ENCODE measurements around the gene TMEM42. TPM values are rescaled to one million over a fixed set of nuclear protein-coding genes. Genes with fewer than 3 reads are reported as not detected.

The TMEM42 gene
- total and polyA plus RNA-seq, 7 donors, result 6.2 to 25.7 (median 10.2) TPM

GRCh38 chr3:44883999-44884431, 22.3 kb downstream of the TMEM42 start:
- H3K27ac ChIP-seq, result no peak overlapping the region
- H3K36me3 ChIP-seq, result no peaks in the 10 kb centered on the region
- H3K4me1 ChIP-seq, result peaks cover 0 to 17% (median 0%) of the 10 kb centered on the region in 4 donors
- H3K4me3 ChIP-seq, result no peak overlapping the region
- no peaks in the 10 kb centered on the region for H3K9me3 ChIP-seq
- H3K27me3 ChIP-seq, result no peaks in the 10 kb centered on the region
- 10 to 53% methylated on average over 4 of the region's 4 CpGs for WGBS, 2 donors
- DNase-seq, result no peak
- intact Hi-C loops (cut with DNase I), result no loop called here
- TF ChIP-seq CTCF (IDR thresholded peaks at IDR 0.05), result no peak
- TF ChIP-seq POLR2A (IDR thresholded peaks at IDR 0.05), result no peak

GRCh38 chr3:44885618-44886017, 23.9 kb downstream of the TMEM42 start:
- WGBS, 2 donors, result 73 to 78% methylated on average over 4 of the region's 4 CpGs
- DNase-seq, result no peak
- Histone ChIP-seq H3K9me3 (no peaks in the 10 kb centered on the region), H3K4me3 (no peak overlapping the region), H3K27me3 (no peaks in the 10 kb centered on the region), H3K4me1 (peaks cover 0 to 17% (median 0%) of the 10 kb centered on the region in 4 donors), H3K27ac (no peak overlapping the region), H3K36me3 (no peaks in the 10 kb centered on the region)
- intact Hi-C loops (cut with DNase I), result no loop called here
- TF ChIP-seq POLR2AphosphoS5 (IDR thresholded peaks at IDR 0.05), result no peak

- 73 to 77% methylated on average over 3 of the region's 3 CpGs for WGBS, 2 donors
- Histone ChIP-seq H3K4me3 (no peak overlapping the region), H3K27me3 (no peaks in the 10 kb centered on the region), H3K4me1 (peaks cover 0 to 17% (median 0%) of the 10 kb centered on the region in 4 donors), H3K27ac (no peak overlapping the region), H3K36me3 (no peaks in the 10 kb centered on the region), H3K9me3 (no peaks in the 10 kb centered on the region)
- TF ChIP-seq EP300 (IDR thresholded peaks at IDR 0.05) (no peak), CTCF (IDR thresholded peaks at IDR 0.05) (no peak), POLR2A (IDR thresholded peaks at IDR 0.05) (no peak), POLR2AphosphoS5 (IDR thresholded peaks at IDR 0.05) (no peak)
- DNase-seq, result no peak
- intact Hi-C loops (cut with DNase I), result no loop called here
These were observed 24.8 kb downstream of the TMEM42 start for GRCh38 chr3:44886561-44886960.

- Histone ChIP-seq H3K36me3 (no peaks in the 10 kb centered on the region), H3K4me3 (no peak overlapping the region), H3K4me1 (peaks cover 0 to 17% (median 0%) of the 10 kb centered on the region in 4 donors), H3K9me3 (no peaks in the 10 kb centered on the region), H3K27me3 (no peaks in the 10 kb centered on the region), H3K27ac (no peak overlapping the region)
- no peak for DNase-seq
- 76 to 83% methylated on average over 7 of the region's 7 CpGs for WGBS, 2 donors
- intact Hi-C loops (cut with DNase I), result no loop called here
- TF ChIP-seq CTCF (IDR thresholded peaks at IDR 0.05), result no peak
These were observed 25.4 kb downstream of the TMEM42 start for GRCh38 chr3:44887101-44887500.

GRCh38 chr3:44890258-44890657, 28.5 kb downstream of the TMEM42 start:
- TF ChIP-seq POLR2A (IDR thresholded peaks at IDR 0.05) (no peak), POLR2AphosphoS5 (IDR thresholded peaks at IDR 0.05) (no peak), EP300 (IDR thresholded peaks at IDR 0.05) (no peak), CTCF (IDR thresholded peaks at IDR 0.05) (no peak)
- Histone ChIP-seq H3K4me1 (peaks cover 0 to 6% (median 0%) of the 10 kb centered on the region in 4 donors), H3K4me3 (no peak overlapping the region), H3K27me3 (no peaks in the 10 kb centered on the region), H3K27ac (no peak overlapping the region), H3K9me3 (no peaks in the 10 kb centered on the region), H3K36me3 (no peaks in the 10 kb centered on the region)
- intact Hi-C loops (cut with DNase I), result no loop called here
- 72 to 75% methylated on average over 3 of the region's 3 CpGs for WGBS, 2 donors
- no peak for DNase-seq

All from sigmoid colon (tissue), 7 donors.